HG02840 (cell line): ENCODE measurements around the gene TMEM219.

Experiments used
- ATAC-seq: cut with Tn5 transposase; IDR thresholded peaks from one replicate; pipeline ENCODE4 v1.9.1; 2021; ENCODE audit warnings: mild to moderate bottlenecking, moderate library complexity, moderate number of reproducible peaks; ENCODE audit not compliant: unreplicated experiment, low FRiP score

TMEM219 gene

GRCh38 chr16:29978564-29979270 lies 16.8 kb downstream of the TMEM219 start:
- no peak for ATAC-seq

GRCh38 chr16:29982560-29983419 lies 20.9 kb downstream of the TMEM219 start:
- ATAC-seq, result no peak

GRCh38 chr16:29983420-29984136 lies 21.7 kb downstream of the TMEM219 start:
- ATAC-seq, result no peak

GRCh38 chr16:29984137-29984763 lies 22.4 kb downstream of the TMEM219 start:
- no peak for ATAC-seq

- no peak for ATAC-seq
Measured at GRCh38 chr16:29984764-29985147, 22.9 kb downstream of the TMEM219 start.

GRCh38 chr16:29985271-29985811 lies 23.5 kb downstream of the TMEM219 start:
- ATAC-seq, result no peak

- ATAC-seq, result no peak
Measured at GRCh38 chr16:29986231-29986630, 24.4 kb downstream of the TMEM219 start.

GRCh38 chr16:29986931-29987330 lies 25.1 kb downstream of the TMEM219 start:
- ATAC-seq, result no peak

- no peak for ATAC-seq
Measured at GRCh38 chr16:29987371-29988085, 25.6 kb downstream of the TMEM219 start.

GRCh38 chr16:29988346-29989075 lies 26.6 kb downstream of the TMEM219 start:
- ATAC-seq, result no peak

- ATAC-seq, result no peak
Measured at GRCh38 chr16:29989111-29989858, 27.4 kb downstream of the TMEM219 start.

- ATAC-seq, result no peak
Measured at GRCh38 chr16:29990034-29990433, 28.2 kb downstream of the TMEM219 start.

- no peak for ATAC-seq
Measured at GRCh38 chr16:29990883-29991570, 29.1 kb downstream of the TMEM219 start.

GRCh38 chr16:29991571-29991904 lies 29.7 kb downstream of the TMEM219 start:
- no peak for ATAC-seq

GRCh38 chr16:29992344-29992967 lies 30.6 kb downstream of the TMEM219 start:
- no peak for ATAC-seq

GRCh38 chr16:29993191-29993902 lies 31.5 kb downstream of the TMEM219 start:
- ATAC-seq, result no peak
